ENCODE data around the gene TBX2. TPM values are rescaled to one million over a fixed set of nuclear protein-coding genes. Genes with fewer than 3 reads are reported as not detected.

TBX2 gene
- total and polyA plus RNA-seq, 2 of the 13 experiments (the other 11 are each of a cell fraction or from before 2014, with no cell fraction given), result 2.8 to 15.3 TPM

- TF ChIP-seq SMC3 (IDR thresholded peaks at IDR 0.05; ENCODE audit: low read length) (peak; percentile 80; the same call in 1 of the 2 replicates), ZNF724P (CRISPR knock-in tag; IDR thresholded peaks at IDR 0.05; ENCODE audit: borderline replicate concordance) (0 out of 2 replicates have a peak, but pooled peaks have one; percentile 15), GLI4 (CRISPR knock-in tag; IDR thresholded peaks at IDR 0.05; ENCODE audit: borderline replicate concordance) (peak; percentile 95), FOXA1 (IDR thresholded peaks at IDR 0.05) (no peak), FOXA1 (CRISPR knock-in tag; IDR thresholded peaks at IDR 0.05) (no peak; the same call in 1 of the 2 replicates), HNF1A (IDR thresholded peaks at IDR 0.05; ENCODE audit: low read depth) (no peak), HNF1A (CRISPR knock-in tag; IDR thresholded peaks at IDR 0.05; ENCODE audit: borderline replicate concordance) (peak; percentile 59; the same call in 1 of the 2 replicates), AKAP8 (CRISPR knock-in tag; IDR thresholded peaks at IDR 0.05) (no peak), KLF16 (CRISPR knock-in tag; IDR thresholded peaks at IDR 0.05) (peak in 1 of 2 experiments; percentile 91; a peak in 1 of 4 replicates), RFXANK (CRISPR knock-in tag; IDR thresholded peaks at IDR 0.05) (0 out of 2 replicates have a peak, but pooled peaks have one; percentile 23), AKNA (CRISPR knock-in tag; IDR thresholded peaks at IDR 0.05; ENCODE audit: borderline replicate concordance) (peak; percentile 42; the same call in 1 of the 2 replicates), SRY (CRISPR knock-in tag; IDR thresholded peaks at IDR 0.05) (peak; percentile 84; the same call in 1 of the 2 replicates), EED (CRISPR knock-in tag; IDR thresholded peaks at IDR 0.05) (peak; percentile 97), ZBTB7A (CRISPR knock-in tag; IDR thresholded peaks at IDR 0.05) (peak; percentile 84; the same call in 1 of the 2 replicates), MBNL3 (CRISPR knock-in tag; conservative IDR thresholded peaks at IDR 0.05) (no peak), ZNF564 (CRISPR knock-in tag; IDR thresholded peaks at IDR 0.05) (peak; percentile 86), UBTF (CRISPR knock-in tag; IDR thresholded peaks at IDR 0.05) (peak; percentile 100)
Measured at GRCh38 chr17:61412143-61412859, 12.7 kb downstream of the TBX2 start (continued).
